ENCODE data around the gene ACTBL2. TPM values are rescaled to one million over a fixed set of nuclear protein-coding genes. Genes with fewer than 3 reads are reported as not detected.
A peak's percentile ranks its signal among the peaks of the same experiment; 100 is the strongest.

Gene ACTBL2
- total RNA-seq, 1 donor from 2014 or later, result 11.8 TPM

DNA sequence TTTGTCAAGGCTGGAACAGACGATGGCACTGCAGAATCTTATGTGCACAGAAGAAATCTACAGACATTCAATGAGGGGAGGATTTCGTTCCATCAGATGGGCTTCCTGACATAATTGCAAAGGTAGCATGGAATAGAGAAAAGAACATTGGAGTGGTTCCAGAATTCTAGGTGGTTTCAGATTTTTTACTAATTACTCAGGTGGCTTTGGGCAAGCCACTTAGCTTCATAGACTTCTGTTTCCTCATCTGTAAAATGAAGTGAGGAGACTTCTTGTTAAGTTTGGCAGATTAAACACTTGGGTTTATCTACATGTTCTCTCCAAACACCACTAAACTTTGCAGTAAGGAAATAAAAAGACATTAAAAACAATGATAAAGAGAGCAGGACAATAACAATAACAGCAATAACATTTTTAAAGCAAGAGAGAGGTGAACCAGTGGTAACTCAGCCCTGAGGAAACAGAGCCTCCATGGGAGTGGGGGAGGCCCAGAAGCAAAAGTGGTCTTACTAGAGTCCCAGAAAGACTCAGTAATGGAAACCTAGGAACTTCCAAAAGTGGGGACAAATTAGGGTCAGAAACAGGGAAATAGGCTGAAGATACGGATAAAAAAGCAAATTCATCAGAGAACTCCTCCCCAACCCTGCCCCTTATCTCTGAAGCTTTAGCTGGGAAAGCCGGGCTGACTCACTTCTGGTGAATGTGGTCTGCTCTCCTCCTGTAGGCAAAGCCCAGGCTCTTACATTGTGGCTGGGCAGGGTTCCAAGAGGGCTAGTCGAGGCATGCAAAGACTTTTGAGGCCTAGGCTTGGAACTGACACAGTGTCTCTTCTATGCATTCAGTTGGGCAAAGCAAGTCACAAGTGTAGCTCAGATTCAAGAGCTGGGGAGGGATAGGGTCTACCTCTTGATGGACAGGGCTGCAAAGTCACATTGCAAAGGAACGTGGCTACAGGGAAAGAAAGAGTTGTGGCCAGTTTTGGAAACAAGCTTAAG is 11.8 kb upstream of the ACTBL2 start:
- peak overlapping the region; percentile 99 for H3K27ac Mint-ChIP-seq (ENCODE audit: unreplicated experiment)

DNA sequence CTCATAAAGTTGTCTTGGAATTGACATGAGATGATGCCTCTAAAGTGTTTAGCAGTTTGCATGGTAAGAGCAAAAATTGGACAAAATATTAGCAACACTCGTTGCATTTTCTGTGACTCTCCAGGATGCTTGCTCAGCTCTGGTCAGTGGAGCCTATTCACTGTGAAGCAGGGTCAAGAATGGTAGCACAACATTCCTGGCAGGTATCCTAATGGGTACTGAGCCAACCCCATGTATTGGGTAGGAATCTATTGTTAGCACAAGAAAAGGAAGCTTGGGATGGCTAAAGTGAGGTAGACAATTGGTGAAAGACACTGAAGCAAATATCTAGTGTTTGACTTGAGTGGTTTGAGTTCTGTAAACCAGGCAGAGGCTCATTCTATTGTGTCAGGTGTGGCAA is 10.4 kb upstream of the ACTBL2 start:
- Histone ChIP-seq H3K27ac (ENCODE audit: low read depth, low read length) (peak overlapping the region; percentile 98), H3K4me3 (ENCODE audit: insufficient read depth, low read depth, low read length) (no peak overlapping the region), H3K4me2 (ENCODE audit: low read length) (no peak overlapping the region), H3K9ac (ENCODE audit: low read length) (no peak overlapping the region), H3K4me1 (ENCODE audit: insufficient read depth, low read length) (peaks cover 40% of the 10 kb centered on the region), H3K79me2 (ENCODE audit: insufficient read depth, low read length) (no peaks in the 10 kb centered on the region), H3K36me3 (ENCODE audit: insufficient read depth, low read length) (no peaks in the 10 kb centered on the region), H3K27me3 (ENCODE audit: insufficient read depth, low read length) (no peaks in the 10 kb centered on the region), H4K20me1 (ENCODE audit: insufficient read depth, low read length) (no peaks in the 10 kb centered on the region), H3K9me3 (ENCODE audit: insufficient read depth, low read depth, low read length) (no peaks in the 10 kb centered on the region), H2AFZ (ENCODE audit: low read depth, low read length) (no peak overlapping the region)
- TF ChIP-seq, protein P1, sequence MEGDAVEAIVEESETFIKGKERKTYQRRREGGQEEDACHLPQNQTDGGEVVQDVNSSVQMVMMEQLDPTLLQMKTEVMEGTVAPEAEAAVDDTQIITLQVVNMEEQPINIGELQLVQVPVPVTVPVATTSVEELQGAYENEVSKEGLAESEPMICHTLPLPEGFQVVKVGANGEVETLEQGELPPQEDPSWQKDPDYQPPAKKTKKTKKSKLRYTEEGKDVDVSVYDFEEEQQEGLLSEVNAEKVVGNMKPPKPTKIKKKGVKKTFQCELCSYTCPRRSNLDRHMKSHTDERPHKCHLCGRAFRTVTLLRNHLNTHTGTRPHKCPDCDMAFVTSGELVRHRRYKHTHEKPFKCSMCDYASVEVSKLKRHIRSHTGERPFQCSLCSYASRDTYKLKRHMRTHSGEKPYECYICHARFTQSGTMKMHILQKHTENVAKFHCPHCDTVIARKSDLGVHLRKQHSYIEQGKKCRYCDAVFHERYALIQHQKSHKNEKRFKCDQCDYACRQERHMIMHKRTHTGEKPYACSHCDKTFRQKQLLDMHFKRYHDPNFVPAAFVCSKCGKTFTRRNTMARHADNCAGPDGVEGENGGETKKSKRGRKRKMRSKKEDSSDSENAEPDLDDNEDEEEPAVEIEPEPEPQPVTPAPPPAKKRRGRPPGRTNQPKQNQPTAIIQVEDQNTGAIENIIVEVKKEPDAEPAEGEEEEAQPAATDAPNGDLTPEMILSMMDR (IDR thresholded peaks at IDR 0.05; ENCODE audit: insufficient read depth, low read depth, low read length), result no peak
- no peak for TF ChIP-seq EZH2 (IDR thresholded peaks at IDR 0.05; ENCODE audit: insufficient read depth, low read length)
- peaks cover 44% of the 10 kb centered on the region for H3K4me1 Mint-ChIP-seq (ENCODE audit: low read depth, unreplicated experiment)
- H3K27ac Mint-ChIP-seq (ENCODE audit: unreplicated experiment), result peak overlapping the region; percentile 19
- FAIRE-seq (no peak), DNase-seq (ENCODE audit: low read depth) (peak; percentile 64)
- no peaks in the 10 kb centered on the region for H3K27me3 Mint-ChIP-seq (ENCODE audit: low read depth, unreplicated experiment)
- H3K36me3 Mint-ChIP-seq (ENCODE audit: low read depth, unreplicated experiment), result no peaks in the 10 kb centered on the region
- H3K9me3 Mint-ChIP-seq (ENCODE audit: unreplicated experiment), result no peaks in the 10 kb centered on the region
- H3K4me3 Mint-ChIP-seq (ENCODE audit: unreplicated experiment), result no peak overlapping the region

More for the DNA sequence above, 11.8 kb upstream of the ACTBL2 start:
- peaks cover 28% of the 10 kb centered on the region for H3K4me1 ChIP-seq (ENCODE audit: insufficient read depth, low read length)
- Mint-ChIP-seq H3K9me3 (ENCODE audit: unreplicated experiment) (no peaks in the 10 kb centered on the region), H3K4me1 (ENCODE audit: low read depth, unreplicated experiment) (peaks cover 41% of the 10 kb centered on the region), H3K36me3 (ENCODE audit: low read depth, unreplicated experiment) (no peaks in the 10 kb centered on the region), H3K27me3 (ENCODE audit: low read depth, unreplicated experiment) (no peaks in the 10 kb centered on the region), H3K4me3 (ENCODE audit: unreplicated experiment) (no peak overlapping the region)
- peak overlapping the region; percentile 20 for H3K4me3 ChIP-seq (ENCODE audit: insufficient read depth, low read depth, low read length)
- H3K27me3 ChIP-seq (ENCODE audit: insufficient read depth, low read length), result no peaks in the 10 kb centered on the region
- H2AFZ ChIP-seq (ENCODE audit: low read depth, low read length), result peak overlapping the region; percentile 51
- H3K79me2 ChIP-seq (ENCODE audit: insufficient read depth, low read length), result no peaks in the 10 kb centered on the region
- peak overlapping the region; percentile 81 for H3K9ac ChIP-seq (ENCODE audit: low read length)
- no peaks in the 10 kb centered on the region for H3K9me3 ChIP-seq (ENCODE audit: insufficient read depth, low read depth, low read length)
- DNase-seq (ENCODE audit: low read depth), result peak; percentile 99
- peak overlapping the region; percentile 79 for H3K4me2 ChIP-seq (ENCODE audit: low read length)
- FAIRE-seq, result peak; percentile 99
- peak overlapping the region; percentile 98 for H3K27ac ChIP-seq (ENCODE audit: low read depth, low read length)
- H4K20me1 ChIP-seq (ENCODE audit: insufficient read depth, low read length), result no peaks in the 10 kb centered on the region
- TF ChIP-seq, protein P1 (IDR thresholded peaks at IDR 0.05; ENCODE audit: insufficient read depth, low read depth, low read length), result no peak
- no peak for TF ChIP-seq EZH2 (IDR thresholded peaks at IDR 0.05; ENCODE audit: insufficient read depth, low read length)
- H3K36me3 ChIP-seq (ENCODE audit: insufficient read depth, low read length), result no peaks in the 10 kb centered on the region
